Uterus (tissue), 2 donors: ENCODE measurements around the gene OXCT1.

ENCODE experiments used
- CTCF ChIP-seq, 4 experiments: fragments of 200-600 bp in 2 of 4; fragments of 450-650 bp in 2 of 4; sonication (generic) in 2 of 4; IDR thresholded peaks; one replicate each; pipeline ENCODE4 v1.5.1; 2016 to 2019; ENCODE audit warnings: antibody characterized with exemption in 4 of 4, mild to moderate bottlenecking in 2 of 4, moderate library complexity in 1 of 4
- POLR2A ChIP-seq, 2 donors: fragments of 450-650 bp; IDR thresholded peaks; one replicate each; pipeline ENCODE4 v1.6.1; 2016; ENCODE audit warnings: antibody characterized with exemption in 2 of 2, mild to moderate bottlenecking in 1 of 2, moderate library complexity in 1 of 2

- peak in 2 of 4 experiments; percentile 8 to 23 for TF ChIP-seq CTCF (IDR thresholded peaks at IDR 0.05)
- TF ChIP-seq POLR2A (IDR thresholded peaks at IDR 0.05), result peak; percentile 78 to 82
Observed at GRCh38 chr5:41869724-41870626, at the start of gene OXCT1.
